ENCODE data around the gene NHS. TPM values are rescaled to one million over a fixed set of nuclear protein-coding genes. Genes with fewer than 3 reads are reported as not detected.

Gene NHS
- total RNA-seq, 1 donor from 2014 or later, result 2.6 TPM

- DNase-seq (ENCODE audit: low spot score), result no peak
- intact Hi-C loops (cut with DNase I), result loop anchor here (10.0 kb wide), 1 partner anchor 153 kb away; the partner anchor contains the start of gene NHS
These were observed 152.9 kb downstream of the NHS start for GRCh38 chrX:17527922-17528321.

DNA sequence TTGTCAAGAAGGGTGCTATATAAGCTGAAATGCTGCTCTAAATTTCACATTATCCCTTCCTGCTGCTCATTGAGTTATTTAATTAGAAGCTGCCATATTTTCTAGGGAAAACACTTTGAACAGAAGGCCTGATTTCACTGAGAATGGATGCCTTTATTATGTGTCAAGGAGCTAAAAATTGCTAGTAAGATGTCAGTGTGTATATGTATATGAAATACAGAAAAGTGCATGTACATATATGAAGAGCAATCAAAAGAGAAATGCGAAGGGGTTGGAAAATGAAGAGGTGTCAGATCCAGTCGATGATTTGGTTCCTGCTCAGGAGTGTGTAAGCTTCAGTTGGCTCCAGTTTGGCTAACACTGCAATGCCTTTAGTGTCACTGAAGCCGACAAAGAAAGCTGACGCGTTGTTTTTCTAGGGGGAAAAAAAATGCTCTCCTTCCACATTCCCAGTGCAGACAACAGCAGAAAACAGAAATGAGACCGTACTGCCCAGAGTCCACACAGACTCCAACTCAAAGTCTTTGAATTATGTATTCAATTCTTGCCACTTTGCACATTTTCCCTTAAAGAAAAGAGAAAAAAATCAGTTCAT lies 154.2 kb downstream of the NHS start:
- DNase-seq (ENCODE audit: low spot score), result no peak
- intact Hi-C loops (cut with DNase I), result loop anchor here (10.0 kb wide), 1 partner anchor 154 kb away; the partner anchor contains the start of gene NHS

DNA sequence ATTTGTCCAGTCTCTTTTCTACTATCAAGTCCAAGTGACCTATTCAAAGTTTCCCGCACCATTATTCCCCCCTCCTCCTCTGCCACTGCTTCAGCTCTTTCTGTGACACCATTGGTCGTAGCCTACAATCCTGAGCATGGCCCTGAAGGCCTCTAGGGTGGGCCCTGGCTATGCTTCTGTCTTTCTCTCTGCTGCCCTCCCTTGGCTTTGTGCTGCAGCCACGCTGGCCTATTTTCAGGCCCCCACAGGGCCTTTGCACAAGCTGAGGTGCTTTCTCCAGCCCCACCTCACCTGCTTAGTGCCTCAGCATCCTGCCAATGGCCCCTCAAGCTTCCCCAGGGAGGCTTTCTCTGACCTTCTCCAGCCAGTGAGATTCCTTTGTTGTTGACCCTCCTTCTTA lies 156.5 kb downstream of the NHS start:
- intact Hi-C loops (cut with DNase I), result no loop called here

DNA sequence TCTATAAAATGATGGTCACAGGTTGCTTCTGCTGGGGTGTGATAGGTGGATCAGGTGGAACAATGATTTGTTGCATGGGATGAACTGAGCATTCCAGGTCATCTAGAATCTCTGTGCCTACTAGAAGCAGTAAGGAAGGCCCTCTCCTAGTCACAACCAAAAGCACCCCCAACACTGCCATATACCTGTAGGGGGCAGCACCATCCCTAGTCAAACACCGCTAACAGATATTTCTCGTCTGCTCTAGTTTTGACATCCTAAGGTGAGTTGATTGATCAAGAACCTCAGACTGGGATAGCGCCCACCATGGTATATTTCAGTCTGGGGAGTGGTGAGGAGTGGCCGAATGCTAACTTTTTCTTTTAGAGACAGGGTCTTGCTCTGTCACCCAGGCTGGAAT lies 160.2 kb downstream of the NHS start:
- no peak for DNase-seq (ENCODE audit: low spot score)
- intact Hi-C loops (cut with DNase I), result loop anchor here (5.0 kb wide), 1 partner anchor 57 kb away; no protein-coding TSS in a partner anchor

More for the DNA sequence above, 156.5 kb downstream of the NHS start:
- no peak for DNase-seq (ENCODE audit: low spot score)

- intact Hi-C loops (cut with DNase I), result loop anchor here (5.0 kb wide), 1 partner anchor 55 kb away; no protein-coding TSS in a partner anchor
- DNase-seq (ENCODE audit: low spot score), result no peak
These were observed 162.8 kb downstream of the NHS start for GRCh38 chrX:17537723-17538243.

- DNase-seq (ENCODE audit: low spot score), result no peak
- intact Hi-C loops (cut with DNase I), result no loop called here
These were observed 167.1 kb downstream of the NHS start for GRCh38 chrX:17542123-17542522.

- no peak for DNase-seq (ENCODE audit: low spot score)
- intact Hi-C loops (cut with DNase I), result no loop called here
These were observed 169.8 kb downstream of the NHS start for GRCh38 chrX:17544821-17545220.

DNA sequence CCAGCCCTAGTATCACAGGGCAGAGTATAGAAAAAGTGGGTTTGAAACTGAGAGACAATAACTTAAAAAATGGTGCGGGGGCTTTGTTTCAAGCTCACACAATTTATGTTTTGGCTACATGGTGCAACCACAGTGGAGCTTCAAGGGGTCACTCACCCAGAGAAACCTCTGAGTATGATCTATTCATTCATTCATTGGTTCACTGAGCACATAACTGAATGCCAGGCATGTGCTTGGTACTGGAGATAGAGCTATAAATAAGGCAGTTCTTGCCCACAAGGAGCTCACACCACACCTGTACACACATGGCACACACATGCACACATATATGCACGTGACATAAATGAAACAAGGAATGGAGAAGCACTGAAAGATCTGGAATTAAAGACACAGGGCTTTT lies 171.4 kb downstream of the NHS start:
- no peak for DNase-seq (ENCODE audit: low spot score)
- intact Hi-C loops (cut with DNase I), result no loop called here

GRCh38 chrX:17547658-17548057 lies 172.7 kb downstream of the NHS start:
- intact Hi-C loops (cut with DNase I), result no loop called here
- peak; percentile 80 for DNase-seq (ENCODE audit: low spot score)

- no peak for DNase-seq (ENCODE audit: low spot score)
- intact Hi-C loops (cut with DNase I), result no loop called here
These were observed 174.2 kb downstream of the NHS start for GRCh38 chrX:17549107-17549651.

- intact Hi-C loops (cut with DNase I), result no loop called here
These were observed 175.0 kb downstream of the NHS start for GRCh38 chrX:17550011-17550410.

DNA sequence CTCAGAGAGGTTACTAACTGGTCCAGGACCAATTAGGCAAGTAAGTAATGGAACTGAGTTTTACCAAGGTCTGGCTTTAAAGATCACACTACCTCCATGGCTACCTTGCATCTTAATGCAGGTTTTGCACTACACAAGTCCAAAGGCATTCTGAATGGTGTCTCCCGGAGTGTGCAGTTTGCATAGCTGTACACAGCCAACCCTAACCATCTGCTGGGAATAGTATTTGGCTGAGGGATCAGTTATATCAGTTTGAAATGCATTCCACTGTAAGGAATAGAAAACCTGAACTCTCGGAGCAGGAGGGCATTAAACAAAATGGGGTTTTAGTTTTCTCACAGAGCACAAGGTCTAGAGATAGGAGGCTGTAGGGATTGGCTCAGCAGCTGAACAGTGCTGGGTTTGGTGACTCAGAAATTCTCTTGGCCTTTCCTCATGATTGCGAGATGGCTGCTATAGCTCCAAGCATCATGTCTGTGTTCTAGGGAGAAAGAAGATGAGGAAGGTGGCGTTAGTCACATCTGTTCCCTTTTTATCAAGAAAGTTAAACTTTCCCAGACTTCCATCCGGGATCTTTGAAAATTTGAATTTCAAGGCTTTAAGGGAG lies 177.1 kb downstream of the NHS start:
- DNase-seq (ENCODE audit: low spot score), result no peak

More at GRCh38 chrX:17550011-17550410, 175.0 kb downstream of the NHS start:
- DNase-seq (ENCODE audit: low spot score), result no peak

GRCh38 chrX:17553469-17553868 lies 178.5 kb downstream of the NHS start:
- no peak for DNase-seq (ENCODE audit: low spot score)
- intact Hi-C loops (cut with DNase I), result no loop called here

More for the DNA sequence above, 177.1 kb downstream of the NHS start:
- intact Hi-C loops (cut with DNase I), result no loop called here

DNA sequence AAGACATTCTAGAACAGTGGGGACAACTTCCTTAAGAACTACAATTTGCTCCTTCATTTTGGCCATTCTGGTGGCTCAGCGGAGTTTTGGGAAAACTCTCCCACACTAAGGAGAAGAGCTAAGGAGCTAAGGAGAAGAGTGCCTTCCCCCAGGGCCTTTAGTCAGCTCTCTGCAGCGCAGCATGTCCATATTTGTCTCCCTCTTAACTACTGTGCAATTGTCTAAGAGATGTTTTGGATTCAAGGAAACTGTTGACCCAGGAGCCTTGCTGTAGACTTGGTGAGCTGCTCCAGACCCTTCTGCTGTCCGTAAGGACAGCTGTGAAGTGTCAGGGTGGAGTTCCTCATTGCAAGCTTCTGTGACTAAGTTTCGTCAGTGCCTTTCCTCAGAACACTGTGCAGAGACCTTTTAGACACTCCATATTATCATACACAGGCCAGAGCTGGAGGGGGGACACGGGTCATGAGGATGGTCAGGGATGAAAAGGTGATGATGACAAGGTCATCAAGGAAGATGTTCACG lies 179.0 kb downstream of the NHS start:
- no peak for DNase-seq (ENCODE audit: low spot score)
- intact Hi-C loops (cut with DNase I), result no loop called here

- no peak for DNase-seq (ENCODE audit: low spot score)
- intact Hi-C loops (cut with DNase I), result no loop called here
These were observed 179.9 kb downstream of the NHS start for GRCh38 chrX:17554914-17555313.

DNA sequence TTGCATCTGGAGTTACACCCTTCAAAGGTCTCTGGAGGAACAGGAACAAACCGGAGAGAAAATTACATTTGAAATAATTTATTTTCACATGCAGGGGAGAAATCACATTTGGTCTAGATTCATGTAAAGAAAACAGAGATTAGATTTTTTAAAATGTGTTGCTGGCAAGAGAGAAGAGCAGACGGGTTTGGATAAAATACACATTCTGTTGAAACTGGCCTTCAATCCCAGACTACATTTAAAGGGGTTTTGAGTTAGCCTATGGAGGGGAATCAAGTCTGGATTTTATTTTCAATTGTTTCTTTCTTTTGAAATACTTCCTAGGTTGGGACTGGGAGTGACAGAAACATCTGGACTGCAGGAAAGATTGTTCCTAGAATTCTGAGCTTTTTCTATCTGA lies 180.8 kb downstream of the NHS start:
- intact Hi-C loops (cut with DNase I), result no loop called here
- DNase-seq (ENCODE audit: low spot score), result no peak

- intact Hi-C loops (cut with DNase I), result no loop called here
- no peak for DNase-seq (ENCODE audit: low spot score)
These were observed 184.9 kb downstream of the NHS start for GRCh38 chrX:17559728-17560379.

DNA sequence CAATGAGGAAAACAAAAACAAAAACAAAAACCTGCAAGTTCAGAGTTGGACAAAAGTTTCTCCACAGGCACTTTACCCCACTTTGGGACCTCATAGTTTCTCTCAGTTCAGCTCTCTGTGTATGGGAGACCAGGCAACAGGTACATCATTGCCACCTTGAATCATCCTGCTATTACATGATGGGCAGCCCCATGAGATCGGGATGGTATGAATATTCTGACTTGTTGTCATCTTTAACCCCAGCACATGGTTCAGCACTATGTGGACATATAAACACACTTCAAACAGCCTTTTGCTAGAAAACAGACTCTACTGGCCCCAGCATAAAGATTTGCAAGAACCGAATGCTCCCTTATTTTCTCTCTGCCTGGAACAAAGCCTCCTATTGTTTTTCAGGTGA lies 185.4 kb downstream of the NHS start:
- intact Hi-C loops (cut with DNase I), result no loop called here
- DNase-seq (ENCODE audit: low spot score), result no peak

GRCh38 chrX:17563076-17563475 lies 188.1 kb downstream of the NHS start:
- no peak for DNase-seq (ENCODE audit: low spot score)
- intact Hi-C loops (cut with DNase I), result no loop called here

DNA sequence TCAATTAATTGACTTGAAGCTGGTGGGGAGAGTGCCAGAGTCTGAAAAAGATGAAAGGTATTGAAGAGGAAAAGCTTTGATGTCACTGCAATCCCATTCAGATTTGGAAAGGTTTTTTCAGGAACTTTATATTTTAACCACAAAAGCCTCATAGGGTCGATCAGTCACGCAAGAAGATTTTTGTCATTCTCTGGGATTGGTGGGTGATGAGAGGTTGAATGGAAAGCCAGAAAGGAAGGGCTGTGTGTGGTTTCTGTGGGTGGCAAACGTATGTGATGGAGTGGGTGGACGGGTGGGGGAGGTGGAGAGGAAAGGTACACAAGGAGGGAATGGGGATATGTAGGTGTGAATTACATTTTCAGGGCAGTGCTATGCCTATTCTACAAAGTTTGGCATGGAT lies 188.5 kb downstream of the NHS start:
- intact Hi-C loops (cut with DNase I), result no loop called here
- no peak for DNase-seq (ENCODE audit: low spot score)
